ENCODE results near the gene MAP2K6.

MAP2K6 gene

DNA sequence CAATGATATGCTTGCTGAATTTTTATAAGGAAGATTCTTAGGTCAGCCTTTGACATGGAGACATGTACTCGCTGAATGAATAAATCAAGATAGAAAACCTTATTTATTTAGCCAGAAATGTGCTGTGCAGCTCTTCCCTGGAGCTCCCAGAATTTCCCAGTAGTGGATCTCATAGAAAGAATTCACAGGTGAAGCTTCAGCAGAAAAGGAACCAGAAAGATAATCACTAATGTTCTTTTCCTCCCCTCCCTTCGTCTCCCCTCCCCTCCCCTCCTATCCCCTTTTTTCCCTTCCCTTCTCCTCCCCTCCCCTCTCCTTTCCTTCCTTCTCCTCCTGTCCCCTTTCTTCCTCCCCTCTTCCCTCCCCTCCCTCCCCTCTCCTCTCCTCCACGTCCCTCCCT, 158.2 kb downstream of the MAP2K6 start:
- no peaks in the 10 kb centered on the region for H4K20me1 ChIP-seq (ENCODE audit: insufficient read depth, low read length, poor library complexity, severe bottlenecking)
- H3K4me2 ChIP-seq (ENCODE audit: low read depth, low read length, poor library complexity, severe bottlenecking) = no peak overlapping the region
- H3F3A ChIP-seq (ENCODE audit: low read depth) = no peaks in the 10 kb centered on the region
- H2AFZ ChIP-seq (ENCODE audit: low read length) = no peak overlapping the region
- TF ChIP-seq, protein P1, sequence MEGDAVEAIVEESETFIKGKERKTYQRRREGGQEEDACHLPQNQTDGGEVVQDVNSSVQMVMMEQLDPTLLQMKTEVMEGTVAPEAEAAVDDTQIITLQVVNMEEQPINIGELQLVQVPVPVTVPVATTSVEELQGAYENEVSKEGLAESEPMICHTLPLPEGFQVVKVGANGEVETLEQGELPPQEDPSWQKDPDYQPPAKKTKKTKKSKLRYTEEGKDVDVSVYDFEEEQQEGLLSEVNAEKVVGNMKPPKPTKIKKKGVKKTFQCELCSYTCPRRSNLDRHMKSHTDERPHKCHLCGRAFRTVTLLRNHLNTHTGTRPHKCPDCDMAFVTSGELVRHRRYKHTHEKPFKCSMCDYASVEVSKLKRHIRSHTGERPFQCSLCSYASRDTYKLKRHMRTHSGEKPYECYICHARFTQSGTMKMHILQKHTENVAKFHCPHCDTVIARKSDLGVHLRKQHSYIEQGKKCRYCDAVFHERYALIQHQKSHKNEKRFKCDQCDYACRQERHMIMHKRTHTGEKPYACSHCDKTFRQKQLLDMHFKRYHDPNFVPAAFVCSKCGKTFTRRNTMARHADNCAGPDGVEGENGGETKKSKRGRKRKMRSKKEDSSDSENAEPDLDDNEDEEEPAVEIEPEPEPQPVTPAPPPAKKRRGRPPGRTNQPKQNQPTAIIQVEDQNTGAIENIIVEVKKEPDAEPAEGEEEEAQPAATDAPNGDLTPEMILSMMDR (conservative IDR thresholded peaks at IDR 0.05; ENCODE audit: low read length) = no peak
- no peak for TF ChIP-seq EZH2phosphoT487 (IDR thresholded peaks at IDR 0.05; ENCODE audit: borderline replicate concordance)
- H3K79me2 ChIP-seq (ENCODE audit: insufficient read depth, low read length) = no peaks in the 10 kb centered on the region
- peaks cover 10% of the 10 kb centered on the region for H3K4me1 ChIP-seq (ENCODE audit: insufficient read depth, low read length, poor library complexity, severe bottlenecking)
- no peaks in the 10 kb centered on the region for H3K9me3 ChIP-seq (ENCODE audit: insufficient read depth, low read depth, low read length)
- no peaks in the 10 kb centered on the region for H3K36me3 ChIP-seq (ENCODE audit: insufficient read depth, low read length)
- no peaks in the 10 kb centered on the region for H3K27me3 ChIP-seq (ENCODE audit: insufficient read depth, low read length, poor library complexity, severe bottlenecking)
- H3K9me2 ChIP-seq (replicated peaks; ENCODE audit: low read depth, low read length) = no peaks in the 10 kb centered on the region
- H3K4me3 ChIP-seq (ENCODE audit: low read length, poor library complexity, severe bottlenecking) = no peak overlapping the region
- H3K9ac ChIP-seq (ENCODE audit: low read depth, low read length, poor library complexity, severe bottlenecking) = no peak overlapping the region

DNA sequence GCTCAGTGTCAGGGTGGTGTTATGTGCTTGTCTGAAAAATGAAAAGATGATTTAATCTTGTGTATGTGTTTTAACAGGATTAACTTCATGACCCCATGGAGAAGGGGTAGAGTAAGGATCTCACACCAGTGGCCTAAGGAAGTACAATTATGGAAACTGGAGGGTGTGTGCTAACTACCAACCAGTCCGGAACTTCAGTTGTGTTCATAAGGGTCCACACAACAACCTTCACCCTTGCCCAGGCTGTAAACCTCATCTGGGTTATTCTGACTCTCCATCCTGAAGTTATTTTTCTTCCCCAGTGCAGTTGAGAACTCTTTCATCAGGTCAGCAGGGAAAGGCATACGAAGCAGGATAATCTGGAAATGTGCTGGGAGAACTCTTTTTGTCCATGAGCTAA, 158.9 kb downstream of the MAP2K6 start:
- TF ChIP-seq, protein P1 (conservative IDR thresholded peaks at IDR 0.05; ENCODE audit: low read length) = no peak
- no peak for TF ChIP-seq EZH2phosphoT487 (IDR thresholded peaks at IDR 0.05; ENCODE audit: borderline replicate concordance)
- Histone ChIP-seq H3K9me3 (ENCODE audit: insufficient read depth, low read depth, low read length) (no peaks in the 10 kb centered on the region), H2AFZ (ENCODE audit: low read length) (no peak overlapping the region), H3K79me2 (ENCODE audit: insufficient read depth, low read length) (no peaks in the 10 kb centered on the region), H3K27me3 (ENCODE audit: insufficient read depth, low read length, poor library complexity, severe bottlenecking) (no peaks in the 10 kb centered on the region), H3K9me2 (replicated peaks; ENCODE audit: low read depth, low read length) (no peaks in the 10 kb centered on the region), H3K36me3 (ENCODE audit: insufficient read depth, low read length) (no peaks in the 10 kb centered on the region), H3F3A (ENCODE audit: low read depth) (no peaks in the 10 kb centered on the region), H3K9ac (ENCODE audit: low read depth, low read length, poor library complexity, severe bottlenecking) (no peak overlapping the region), H3K4me2 (ENCODE audit: low read depth, low read length, poor library complexity, severe bottlenecking) (no peak overlapping the region), H3K4me3 (ENCODE audit: low read length, poor library complexity, severe bottlenecking) (no peak overlapping the region), H4K20me1 (ENCODE audit: insufficient read depth, low read length, poor library complexity, severe bottlenecking) (no peaks in the 10 kb centered on the region), H3K4me1 (ENCODE audit: insufficient read depth, low read length, poor library complexity, severe bottlenecking) (peaks cover 10% of the 10 kb centered on the region)

DNA sequence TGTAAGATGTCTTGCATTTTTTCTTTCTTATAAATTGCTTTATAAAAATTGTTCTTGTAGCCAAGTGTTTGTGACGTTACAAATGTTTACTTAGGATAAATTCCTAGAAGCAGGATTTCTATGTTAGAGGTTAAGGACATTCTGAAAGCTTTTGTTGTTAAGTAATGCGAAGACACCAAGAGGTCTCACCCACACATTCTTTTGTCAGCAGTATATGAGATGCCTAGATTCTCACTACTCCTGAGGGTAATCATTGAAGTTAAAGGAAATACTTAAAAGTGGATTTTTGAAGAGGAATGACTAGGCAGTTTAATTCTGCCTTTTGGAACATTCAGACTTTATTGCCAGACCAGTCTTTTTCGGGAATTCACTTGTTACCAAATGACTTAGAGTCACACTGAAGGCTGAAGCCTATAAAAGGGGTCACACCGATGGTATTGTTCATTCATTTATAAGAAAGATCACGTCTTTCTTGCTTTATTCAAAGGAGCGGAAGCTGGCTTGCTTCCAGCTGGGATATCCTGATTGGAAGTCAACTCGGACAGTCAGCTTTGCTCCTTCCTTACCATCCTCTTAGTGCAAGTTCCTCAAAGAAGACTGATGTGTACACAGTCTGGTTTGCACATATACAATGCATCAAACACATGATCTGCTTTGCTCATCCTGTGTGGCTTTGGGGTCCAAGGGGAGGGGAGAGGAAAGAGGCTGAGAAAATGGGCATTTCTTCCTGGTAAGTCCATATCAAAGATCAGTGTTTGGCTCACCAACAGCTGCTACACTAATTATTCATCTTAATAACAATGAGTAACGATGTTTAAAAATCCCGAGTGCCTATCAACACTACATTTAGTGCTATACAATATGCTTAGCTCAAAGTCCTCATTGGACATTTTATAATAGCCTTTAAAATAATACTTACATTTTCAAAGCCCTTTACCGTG, 160.0 kb downstream of the MAP2K6 start:
- Histone ChIP-seq H3K9ac (ENCODE audit: low read depth, low read length, poor library complexity, severe bottlenecking) (no peak overlapping the region), H3K9me2 (replicated peaks; ENCODE audit: low read depth, low read length) (no peaks in the 10 kb centered on the region), H3K4me1 (ENCODE audit: insufficient read depth, low read length, poor library complexity, severe bottlenecking) (peaks cover 10% of the 10 kb centered on the region), H3K4me3 (ENCODE audit: low read length, poor library complexity, severe bottlenecking) (no peak overlapping the region), H3K9me3 (ENCODE audit: insufficient read depth, low read depth, low read length) (no peaks in the 10 kb centered on the region), H3K36me3 (ENCODE audit: insufficient read depth, low read length) (no peaks in the 10 kb centered on the region), H4K20me1 (ENCODE audit: insufficient read depth, low read length, poor library complexity, severe bottlenecking) (no peaks in the 10 kb centered on the region), H3K4me2 (ENCODE audit: low read depth, low read length, poor library complexity, severe bottlenecking) (no peak overlapping the region), H3K79me2 (ENCODE audit: insufficient read depth, low read length) (no peaks in the 10 kb centered on the region), H3F3A (ENCODE audit: low read depth) (no peaks in the 10 kb centered on the region), H3K27me3 (ENCODE audit: insufficient read depth, low read length, poor library complexity, severe bottlenecking) (no peaks in the 10 kb centered on the region), H2AFZ (ENCODE audit: low read length) (no peak overlapping the region; the same call in 1 of the 2 replicates)
- TF ChIP-seq, protein P1 (conservative IDR thresholded peaks at IDR 0.05; ENCODE audit: low read length) = no peak
- TF ChIP-seq EZH2phosphoT487 (IDR thresholded peaks at IDR 0.05; ENCODE audit: borderline replicate concordance) = no peak
